HepG2 (cell line): Measurements from ENCODE around the gene IL1A. TPM values are rescaled to one million over a fixed set of nuclear protein-coding genes. Genes with fewer than 3 reads are reported as not detected.

Experiments used
- CAMTA2 ChIP-seq: sonication (generic); formaldehyde crosslinking; IDR thresholded peaks from 2 replicates; pipeline ENCODE4 v1.4.0; 2020; ENCODE audit warnings: mild to moderate bottlenecking, missing genetic modification reagents, borderline replicate concordance
- CENPBD1 ChIP-seq: sonication (generic); formaldehyde crosslinking; IDR thresholded peaks from 2 replicates; pipeline ENCODE4 v1.8.0; 2022; ENCODE audit warnings: missing genetic modification reagents, low read depth, mild to moderate bottlenecking, borderline replicate concordance
- KAT8 ChIP-seq: IDR thresholded peaks from 2 replicates; pipeline ENCODE4 v1.6.1; 2016; ENCODE audit warnings: missing genetic modification reagents, missing compliant biosample characterization
- MEIS2 ChIP-seq: sonication (generic); formaldehyde crosslinking; IDR thresholded peaks from 2 replicates; pipeline ENCODE4 v1.9.0; 2021; ENCODE audit warnings: mild to moderate bottlenecking, missing genetic modification reagents
- NFIB ChIP-seq: sonication (generic); formaldehyde crosslinking; IDR thresholded peaks from 2 replicates; pipeline ENCODE4 v1.9.0; 2021; ENCODE audit warnings: missing genetic modification reagents, mild to moderate bottlenecking, borderline replicate concordance
- RARA ChIP-seq: IDR thresholded peaks from 2 replicates; pipeline ENCODE4 v1.6.1; 2016; ENCODE audit warnings: missing genetic modification reagents, missing compliant biosample characterization
- SOX5 ChIP-seq: IDR thresholded peaks from 2 replicates; pipeline ENCODE4 v1.6.1; 2016; ENCODE audit warnings: borderline replicate concordance
- TFDP1 ChIP-seq: IDR thresholded peaks from 2 replicates; pipeline ENCODE4 v1.6.1; 2016; ENCODE audit warnings: missing compliant biosample characterization, missing genetic modification reagents, borderline replicate concordance
- TRIM22 ChIP-seq: fragments of 450-650 bp; IDR thresholded peaks from 2 replicates; pipeline ENCODE4 v1.6.1; 2017
- ZBTB25 ChIP-seq: IDR thresholded peaks from 2 replicates; pipeline ENCODE4 v1.6.1; 2018; ENCODE audit warnings: missing genetic modification reagents
- ZBTB42 ChIP-seq: sonication (generic); formaldehyde crosslinking; IDR thresholded peaks from 2 replicates; pipeline ENCODE4 v1.5.0; 2020; ENCODE audit warnings: mild to moderate bottlenecking, missing genetic modification reagents
- ZGPAT ChIP-seq: IDR thresholded peaks from 2 replicates; pipeline ENCODE4 v1.6.1; 2016; ENCODE audit warnings: mild to moderate bottlenecking
- ZNF20 ChIP-seq: sonication (generic); formaldehyde crosslinking; IDR thresholded peaks from 2 replicates; pipeline ENCODE4 v1.4.0; 2020; ENCODE audit warnings: mild to moderate bottlenecking, moderate library complexity, missing genetic modification reagents
- ZNF468 ChIP-seq: sonication (generic); formaldehyde crosslinking; IDR thresholded peaks from 2 replicates; pipeline ENCODE4 v1.8.0; 2022; ENCODE audit warnings: mild to moderate bottlenecking, moderate library complexity, missing genetic modification reagents
- ZNF570 ChIP-seq: sonication (generic); formaldehyde crosslinking; IDR thresholded peaks from 2 replicates; pipeline ENCODE4 v1.4.0; 2020; ENCODE audit warnings: mild to moderate bottlenecking, missing genetic modification reagents, borderline replicate concordance
- ZNF574 ChIP-seq: sonication (generic); formaldehyde crosslinking; IDR thresholded peaks from 2 replicates; pipeline ENCODE4 v1.4.0; 2020; ENCODE audit warnings: missing genetic modification reagents
- ZNF703 ChIP-seq: sonication (generic); formaldehyde crosslinking; IDR thresholded peaks from 2 replicates; pipeline ENCODE4 v1.5.1; 2020; ENCODE audit warnings: missing genetic modification reagents, mild to moderate bottlenecking, moderate library complexity, borderline replicate concordance
- ZNF777 ChIP-seq: sonication (generic); formaldehyde crosslinking; IDR thresholded peaks from 2 replicates; pipeline ENCODE4 v1.4.0; 2020; ENCODE audit warnings: missing genetic modification reagents
- ZNF816 ChIP-seq: sonication (generic); formaldehyde crosslinking; IDR thresholded peaks from 2 replicates; pipeline ENCODE4 v1.8.0; 2022; ENCODE audit warnings: missing genetic modification reagents, mild to moderate bottlenecking, borderline replicate concordance
- ZNF83 ChIP-seq: sonication (generic); formaldehyde crosslinking; IDR thresholded peaks from 2 replicates; pipeline ENCODE4 v1.4.0; 2020; ENCODE audit warnings: missing genetic modification reagents, mild to moderate bottlenecking, borderline replicate concordance
- polyA plus RNA-seq, 8 experiments: library from polyadenylated mRNA; depleted of rRNA in 3 of 8; stranded (reverse) in 7 of 8; unstranded in 1 of 8; fragments of >200 nt; fragmentation: Illumina TruSeq in 4 of 8; extraction: Trizol in 4 of 8; gene quantifications; 2 replicates each; pipeline versions ENCODE4 v1.2.1 to v1.2.3, GENCODE V29; 2011 to 2016; ENCODE audit warnings: low read depth in 4 of 8, missing spikeins in 1 of 8, mixed read lengths in 1 of 8; ENCODE audit not compliant: insufficient read depth in 1 of 8
- total RNA-seq, 5 experiments: library from RNA; depleted of rRNA; stranded (reverse); fragments of >200 nt; fragmentation: Illumina TruSeq; extraction: Trizol; gene quantifications; 2 replicates each; pipeline ENCODE4 v1.2.3, GENCODE V29; 2016; ENCODE audit warnings: low read depth in 1 of 5

The IL1A gene
- total and polyA plus RNA-seq, 2 of the 13 experiments (the other 11 are each of a cell fraction or from before 2014, with no cell fraction given): not detected

GRCh38 chr2:112726487-112727190 lies 57.7 kb downstream of the IL1A start (continued):
- TF ChIP-seq NFIB (CRISPR knock-in tag) (no peak), ZNF816 (CRISPR knock-in tag) (no peak), ZNF468 (no peak), ZBTB42 (peak; percentile 60; the same call in 1 of the 2 replicates), MEIS2 (CRISPR knock-in tag) (no peak), SOX5 (peak; percentile 72), ZNF574 (CRISPR knock-in tag) (peak; percentile 69; the same call in 1 of the 2 replicates), ZNF703 (CRISPR knock-in tag) (no peak), ZBTB25 (CRISPR knock-in tag) (peak; percentile 89), TRIM22 (no peak), CENPBD1 (CRISPR knock-in tag) (no peak), ZNF83 (CRISPR knock-in tag) (no peak), ZNF777 (CRISPR knock-in tag) (no peak), ZNF20 (CRISPR knock-in tag) (no peak), CAMTA2 (no peak), ZGPAT (CRISPR knock-in tag) (peak; percentile 69; the same call in 1 of the 2 replicates), RARA (CRISPR knock-in tag) (peak; percentile 65; the same call in 1 of the 2 replicates), ZNF570 (CRISPR knock-in tag) (no peak), KAT8 (CRISPR knock-in tag) (peak; percentile 75), TFDP1 (peak; percentile 76)
